GM21447 (cell line): Measurements from ENCODE around the gene FOXA3.

ENCODE experiments used
- ATAC-seq: cut with Tn5 transposase; IDR thresholded peaks from one replicate; pipeline ENCODE4 v1.9.1; 2021; ENCODE audit not compliant: unreplicated experiment

The FOXA3 gene

GRCh38 chr19:45872095-45872919 lies 8.2 kb downstream of the FOXA3 start:
- ATAC-seq, result no peak

GRCh38 chr19:45873219-45873772 lies 9.2 kb downstream of the FOXA3 start:
- no peak for ATAC-seq

GRCh38 chr19:45874620-45874966 lies 10.5 kb downstream of the FOXA3 start:
- ATAC-seq, result no peak

DNA sequence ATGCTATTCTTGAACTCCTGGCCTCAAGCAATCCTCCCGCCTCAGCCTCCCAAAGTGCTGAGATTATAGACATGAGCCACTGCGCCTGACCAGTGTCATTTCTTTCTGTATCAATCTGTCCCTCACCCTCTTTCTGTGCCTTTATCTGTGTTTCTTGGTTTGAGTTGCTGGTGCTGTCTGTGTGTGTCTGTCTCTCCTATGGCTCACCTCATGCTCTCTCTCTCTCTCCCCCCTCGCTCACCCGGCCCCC lies 12.0 kb downstream of the FOXA3 start:
- ATAC-seq, result no peak

- ATAC-seq, result no peak
These were observed 12.5 kb downstream of the FOXA3 start for GRCh38 chr19:45876411-45877197.

- ATAC-seq, result no peak
These were observed 14.1 kb downstream of the FOXA3 start for GRCh38 chr19:45878043-45878794.

GRCh38 chr19:45879055-45879454 lies 14.9 kb downstream of the FOXA3 start:
- ATAC-seq, result no peak

- no peak for ATAC-seq
These were observed 15.8 kb downstream of the FOXA3 start for GRCh38 chr19:45879971-45880370.

DNA sequence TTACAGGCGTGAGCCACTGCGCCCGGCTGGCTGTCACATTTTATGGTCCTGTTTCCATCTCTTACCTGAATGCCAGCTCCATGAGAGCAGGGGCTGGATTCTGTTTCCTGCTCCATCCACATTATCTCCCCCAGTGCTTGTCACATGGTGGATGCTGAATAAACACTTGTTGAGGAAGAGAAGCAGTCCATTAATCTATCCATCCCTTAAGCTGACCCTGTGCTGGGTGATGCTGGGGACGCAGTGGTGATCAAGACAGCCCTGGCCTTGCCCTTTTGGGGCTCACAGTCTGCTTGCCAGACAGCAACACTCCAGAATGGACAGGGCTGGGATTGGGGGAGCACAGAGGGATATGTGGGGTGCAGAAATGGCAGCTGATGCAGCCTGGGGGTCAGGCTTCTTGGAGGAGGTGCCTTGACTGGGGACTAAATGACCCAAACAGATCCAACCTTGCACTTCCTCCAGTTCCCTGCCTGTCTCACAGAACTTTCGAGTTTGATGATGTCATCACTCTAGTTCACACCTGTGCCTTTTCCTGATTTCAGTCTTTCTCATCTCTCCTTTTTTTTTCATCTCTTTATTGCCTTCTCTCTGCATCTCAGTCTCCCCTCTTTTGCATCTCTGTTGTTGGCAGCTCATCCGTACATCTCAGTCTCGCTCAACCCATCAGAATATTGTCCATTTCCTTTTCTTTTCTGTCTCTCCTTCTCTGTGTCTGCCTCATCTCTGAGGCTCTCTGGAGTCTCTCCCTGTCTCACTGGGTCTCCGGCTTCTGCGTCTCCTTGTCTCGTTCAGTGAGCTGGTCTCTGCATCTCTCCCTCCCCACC lies 17.2 kb downstream of the FOXA3 start:
- ATAC-seq, result no peak

DNA sequence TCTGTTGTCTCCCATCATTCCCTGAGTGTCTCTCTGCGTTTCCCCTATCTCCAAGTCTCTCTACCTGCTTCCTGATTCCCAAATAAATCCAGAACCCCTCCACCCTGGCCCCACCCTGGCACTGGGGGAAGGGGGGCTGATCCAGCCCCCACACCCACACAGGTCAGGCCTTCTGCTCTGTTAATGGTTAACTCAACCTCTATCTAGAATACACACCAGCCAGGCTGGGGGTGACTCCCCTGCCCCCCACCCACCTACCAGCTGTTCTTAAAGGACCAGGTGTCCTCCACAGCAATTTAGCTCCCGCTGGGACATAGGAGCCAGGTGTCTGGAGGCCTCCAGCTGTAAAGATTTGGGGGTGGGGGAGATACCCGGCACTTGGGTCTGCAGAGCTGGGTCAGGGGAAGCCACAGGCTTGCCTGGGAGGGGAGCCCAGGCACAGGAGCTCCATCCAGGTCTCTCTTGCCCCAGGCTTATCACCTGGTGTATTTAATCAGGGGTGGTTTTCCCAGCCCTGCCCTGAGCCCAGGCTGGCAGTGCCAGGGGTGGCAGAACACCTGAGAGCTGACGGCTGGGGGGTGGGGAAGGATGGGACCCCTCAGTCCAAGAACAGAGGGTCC lies 17.9 kb downstream of the FOXA3 start:
- ATAC-seq, result no peak

DNA sequence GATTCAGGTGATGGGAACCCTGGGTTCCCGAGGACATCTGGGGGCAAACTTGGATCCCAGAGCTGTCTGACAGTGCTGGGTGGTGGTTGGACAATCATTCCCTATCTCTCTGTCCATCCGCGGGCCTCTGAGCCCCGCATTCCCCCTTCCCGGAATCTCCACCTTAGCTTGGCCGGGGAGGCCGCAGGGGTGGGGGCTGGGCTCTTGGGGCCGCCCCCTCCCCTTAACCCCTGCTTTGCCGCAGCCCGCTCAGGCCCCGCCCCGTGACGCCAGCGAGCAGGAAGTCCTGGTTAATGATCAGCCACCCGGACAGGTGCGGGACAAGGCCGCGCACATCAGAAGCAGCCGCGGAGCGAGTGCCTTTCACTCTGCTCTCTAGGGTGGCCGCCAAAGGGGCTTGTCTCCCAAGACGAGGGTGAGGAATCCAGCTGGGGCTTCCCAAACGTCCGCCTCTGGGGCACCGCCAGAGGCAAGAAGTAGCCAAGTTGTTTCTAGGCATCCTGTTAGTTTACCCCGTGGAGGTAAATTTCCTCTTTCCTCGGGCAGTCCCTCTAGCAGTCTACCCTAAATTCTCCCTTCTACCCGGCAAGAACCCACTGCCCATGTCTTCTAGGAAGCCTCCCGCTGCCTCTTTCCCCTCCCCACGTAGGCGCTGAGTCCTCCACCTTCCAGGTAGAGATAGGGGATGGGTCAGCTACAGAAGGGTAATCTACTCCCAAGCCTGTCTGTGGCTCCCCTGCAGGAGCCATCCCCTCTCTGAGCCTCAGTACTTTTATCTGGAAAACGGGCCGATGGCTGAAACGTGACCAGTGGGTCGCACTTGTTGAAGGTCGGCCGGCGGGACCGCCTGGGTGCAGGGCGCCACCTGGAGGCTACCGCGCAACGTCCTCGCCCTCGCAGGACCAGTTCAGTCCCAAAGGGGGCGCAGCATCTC lies 18.8 kb downstream of the FOXA3 start:
- ATAC-seq, result peak; percentile 29

- no peak for ATAC-seq
These were observed 19.4 kb downstream of the FOXA3 start for GRCh38 chr19:45883586-45883880.

DNA sequence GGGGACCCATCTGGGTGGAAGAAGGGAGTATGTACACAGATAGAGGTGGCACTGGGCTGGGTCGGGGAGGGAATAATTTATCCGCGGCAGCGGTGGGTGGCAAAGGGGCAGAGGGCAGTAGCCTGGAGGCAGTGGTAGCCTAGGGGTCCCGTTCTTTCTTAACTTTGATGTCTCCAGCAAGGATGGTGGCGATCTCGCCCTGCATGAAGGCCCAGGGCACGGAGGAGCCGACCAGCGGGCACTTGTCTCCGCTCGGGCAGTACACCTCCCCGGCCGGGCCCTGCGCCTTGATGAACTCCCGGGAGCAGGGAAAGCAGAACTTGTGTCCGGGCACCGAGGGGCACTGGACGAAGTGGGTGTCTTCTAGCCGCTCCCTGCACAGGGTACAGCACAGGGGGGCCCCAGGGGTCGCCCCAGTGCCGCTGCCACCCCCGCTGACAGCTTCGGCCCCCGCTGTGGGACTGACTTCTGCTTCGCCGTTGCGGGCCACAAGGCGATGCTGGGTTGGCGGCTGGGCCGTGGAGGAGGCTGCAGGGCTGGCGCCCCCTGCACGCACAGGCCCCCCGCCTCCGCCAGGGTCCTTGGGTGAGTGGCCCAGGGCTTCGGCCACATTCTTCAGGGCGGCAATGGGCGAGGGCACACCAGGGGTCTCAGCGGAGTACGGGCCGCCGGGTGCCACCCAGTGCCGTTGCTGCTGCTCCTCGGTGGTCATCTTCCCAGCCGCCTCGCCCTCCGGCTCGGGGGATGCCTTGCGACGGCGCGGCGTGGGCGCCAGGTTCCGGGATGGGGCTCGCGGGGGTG lies 20.0 kb downstream of the FOXA3 start:
- ATAC-seq, result no peak

DNA sequence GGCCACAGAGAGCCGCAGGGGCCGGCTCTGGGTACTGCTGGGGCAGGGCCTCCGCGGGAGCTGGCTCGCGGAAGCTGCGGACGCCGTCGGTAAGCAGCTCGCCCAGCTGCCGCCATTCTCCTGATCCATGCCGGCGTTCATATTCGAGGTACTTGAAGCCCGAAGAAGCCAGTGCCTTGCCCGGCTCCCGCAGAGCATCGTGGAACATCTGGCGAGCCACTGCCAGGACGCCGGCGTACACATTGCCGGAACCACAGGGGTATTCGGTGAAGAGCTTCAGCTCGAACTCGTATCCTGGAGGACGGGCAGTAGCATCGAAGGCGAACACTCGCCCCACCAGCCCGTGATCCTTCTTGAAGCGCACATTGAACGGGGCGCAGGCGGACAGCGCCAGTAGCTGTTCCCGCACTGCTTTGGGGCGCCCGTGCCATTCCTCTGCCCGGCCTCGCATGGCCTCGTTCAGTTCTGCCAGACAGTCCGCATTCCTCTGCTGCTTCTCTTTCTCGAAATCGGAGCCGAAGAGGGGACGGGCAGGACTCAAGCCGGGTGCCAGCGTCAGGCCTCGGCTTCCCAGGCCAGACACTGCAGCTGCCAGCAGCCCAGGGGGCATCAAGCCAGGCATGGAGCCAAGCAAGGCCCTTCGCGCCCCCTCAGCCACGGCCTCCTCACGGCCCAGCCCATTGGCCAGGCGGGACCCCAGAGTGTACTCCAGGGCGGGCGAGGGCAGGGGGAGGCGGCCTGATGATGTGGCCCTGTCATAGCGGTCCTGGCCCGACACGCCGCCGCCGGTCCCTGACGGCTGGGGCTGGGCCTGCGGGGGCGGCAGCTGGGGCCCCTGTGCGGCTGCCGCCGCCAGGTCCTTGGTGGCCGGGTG lies 20.8 kb downstream of the FOXA3 start:
- no peak for ATAC-seq

DNA sequence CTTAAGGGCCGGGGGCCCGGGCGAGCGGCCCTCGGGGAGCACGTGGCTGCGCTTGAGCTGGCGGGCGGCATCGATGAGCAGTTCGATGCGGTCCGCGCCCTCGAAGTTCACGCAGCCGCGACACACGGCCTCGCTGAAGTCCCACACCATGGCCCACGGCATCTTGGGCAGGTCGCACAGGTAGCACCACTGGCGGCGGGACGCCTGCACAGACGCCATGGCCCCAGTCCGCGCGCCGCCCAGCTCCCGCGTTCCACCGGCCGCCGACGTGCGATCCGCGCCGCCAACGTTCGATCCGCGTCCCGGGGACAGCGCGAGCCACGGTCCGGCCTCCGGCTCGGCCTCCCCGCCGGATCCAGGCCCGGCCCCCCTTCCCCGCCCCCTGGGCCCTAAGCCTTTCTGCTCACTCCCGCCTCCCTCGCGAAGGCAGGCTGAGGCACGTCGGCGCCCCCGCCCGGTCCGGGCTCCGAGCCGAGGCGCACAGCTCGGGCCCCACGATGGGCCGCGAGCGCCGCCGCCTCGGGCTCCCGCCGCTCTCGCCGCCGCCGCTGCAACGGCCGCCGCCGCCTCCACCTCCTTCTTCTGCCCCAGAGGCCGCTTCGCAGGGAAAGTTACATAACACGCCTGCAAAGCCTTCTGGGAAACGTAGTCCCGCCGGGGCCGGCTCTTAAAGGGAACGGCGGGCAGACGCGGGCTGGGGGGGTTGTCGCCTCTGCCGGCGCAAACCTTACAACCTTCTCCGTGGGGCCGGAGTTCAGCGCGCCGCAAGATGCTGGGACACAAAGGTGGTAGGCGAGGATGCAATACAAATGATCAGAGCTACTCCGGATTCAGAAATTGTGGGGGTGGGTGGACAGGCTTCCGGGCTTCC lies 21.7 kb downstream of the FOXA3 start, which contains the start of gene IRF2BP1:
TSS of gene IRF2BP1 (minus strand) at position 586 of the 871 bp plus-strand sequence. CDS start at position 219, 367 bp downstream.
- peak; percentile 45 for ATAC-seq

- ATAC-seq, result peak; percentile 48
These were observed 22.5 kb downstream of the FOXA3 start for GRCh38 chr19:45886427-45887199.
